ENCODE results near the gene CSPG5.

GRCh38 chr3:47568901-47569300 lies 9.8 kb downstream of the CSPG5 start:
- no peak for TF ChIP-seq CTCF (IDR thresholded peaks at IDR 0.05; ENCODE audit: poor library complexity, severe bottlenecking)
- TF ChIP-seq TAF1 (IDR thresholded peaks at IDR 0.05; ENCODE audit: low read depth), result no peak
- no peak for TF ChIP-seq EP300 (conservative IDR thresholded peaks at IDR 0.05; ENCODE audit: poor library complexity, severe bottlenecking)
- no peak for TF ChIP-seq RAD21 (conservative IDR thresholded peaks at IDR 0.05)
- no peak for TF ChIP-seq MXI1 (conservative IDR thresholded peaks at IDR 0.05; ENCODE audit: poor library complexity, severe bottlenecking)
- no peak for TF ChIP-seq EZH2 (IDR thresholded peaks at IDR 0.05; ENCODE audit: borderline replicate concordance, insufficient read depth, low read length, poor library complexity, severe bottlenecking)
- no peak for TF ChIP-seq REST (IDR thresholded peaks at IDR 0.05; ENCODE audit: borderline replicate concordance)
- no peak for TF ChIP-seq POLR2AphosphoS5 (IDR thresholded peaks at IDR 0.05)
